HG03039 (cell line): ENCODE results near the gene POFUT2.

Experiments
- ATAC-seq: cut with Tn5 transposase; IDR thresholded peaks from one replicate; pipeline ENCODE4 v1.9.1; 2021; ENCODE audit warnings: mild to moderate bottlenecking, moderate library complexity; ENCODE audit not compliant: unreplicated experiment

Gene POFUT2

DNA sequence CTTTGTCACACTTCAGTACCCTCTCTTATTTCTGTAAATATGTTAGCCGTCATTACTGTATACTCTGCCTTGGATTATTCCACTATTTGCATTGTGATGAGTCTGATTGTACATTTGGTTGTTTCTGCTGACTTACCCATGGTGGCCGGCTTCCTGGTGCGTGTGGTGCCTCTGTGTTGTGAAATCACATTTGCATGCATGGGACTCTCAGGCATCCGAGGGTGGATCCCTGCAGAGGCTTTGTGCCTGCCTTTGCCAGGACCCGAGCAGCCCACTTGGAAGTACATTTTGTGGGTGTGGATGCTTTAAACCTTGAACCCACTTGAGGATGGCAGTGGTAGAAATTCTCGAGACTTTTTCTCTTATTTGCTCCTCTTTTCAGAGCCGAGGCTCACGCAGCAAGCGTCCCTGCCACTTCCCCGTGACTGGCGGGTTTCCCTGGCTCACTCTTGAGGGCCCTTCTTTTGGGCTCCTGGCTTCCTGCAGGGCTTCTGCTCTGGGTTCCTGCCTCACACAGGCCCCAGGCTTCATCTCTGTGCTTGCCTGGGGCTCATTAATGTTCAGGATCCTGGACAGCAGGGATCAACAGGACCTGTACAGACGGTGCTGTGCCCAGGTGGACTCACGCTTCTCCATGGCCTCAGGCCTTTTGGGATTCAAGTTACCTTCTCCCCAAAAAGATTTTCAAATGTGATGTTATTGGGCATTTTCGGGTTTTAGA is 36.6 kb downstream of the POFUT2 start:
- ATAC-seq, result no peak

DNA sequence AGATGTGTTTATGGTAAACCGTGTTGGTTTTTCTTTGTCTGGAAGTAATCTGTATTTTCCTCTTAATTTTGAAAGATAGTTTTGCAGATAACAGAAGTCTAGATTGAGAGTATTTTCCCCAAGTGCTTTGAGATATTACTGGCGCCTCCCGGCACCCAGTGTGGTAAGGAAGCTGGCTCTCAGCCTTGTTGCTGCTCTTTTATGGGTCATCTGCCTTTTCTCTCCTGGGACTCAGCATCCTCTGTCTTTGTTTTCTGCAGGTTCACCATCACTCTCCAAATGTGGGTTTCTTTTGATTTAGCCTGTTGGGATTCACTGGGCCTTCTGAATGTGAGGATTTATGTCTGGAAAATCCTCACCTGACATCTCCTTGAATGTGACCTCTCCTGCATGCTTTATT is 37.4 kb downstream of the POFUT2 start:
- ATAC-seq, result no peak

DNA sequence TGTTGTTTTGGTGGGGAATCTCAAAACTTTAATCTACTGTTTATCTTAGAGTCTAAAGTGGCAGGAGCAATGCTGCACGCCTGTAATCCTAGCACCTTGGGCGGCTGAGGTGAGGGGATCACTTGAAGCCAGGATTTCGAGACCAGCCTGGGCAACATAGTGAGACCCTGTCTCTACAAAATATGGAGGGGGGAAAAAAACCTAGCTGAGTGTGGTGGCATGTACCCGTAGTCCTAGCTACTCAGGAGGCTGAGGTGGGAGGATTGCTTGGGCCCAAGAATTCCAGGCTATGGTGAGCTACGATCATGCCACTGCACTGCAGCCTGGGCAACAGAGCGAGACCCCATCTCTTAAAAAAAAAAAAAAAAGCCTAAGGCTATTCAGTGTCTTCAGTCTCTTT is 38.1 kb downstream of the POFUT2 start:
- ATAC-seq, result no peak

DNA sequence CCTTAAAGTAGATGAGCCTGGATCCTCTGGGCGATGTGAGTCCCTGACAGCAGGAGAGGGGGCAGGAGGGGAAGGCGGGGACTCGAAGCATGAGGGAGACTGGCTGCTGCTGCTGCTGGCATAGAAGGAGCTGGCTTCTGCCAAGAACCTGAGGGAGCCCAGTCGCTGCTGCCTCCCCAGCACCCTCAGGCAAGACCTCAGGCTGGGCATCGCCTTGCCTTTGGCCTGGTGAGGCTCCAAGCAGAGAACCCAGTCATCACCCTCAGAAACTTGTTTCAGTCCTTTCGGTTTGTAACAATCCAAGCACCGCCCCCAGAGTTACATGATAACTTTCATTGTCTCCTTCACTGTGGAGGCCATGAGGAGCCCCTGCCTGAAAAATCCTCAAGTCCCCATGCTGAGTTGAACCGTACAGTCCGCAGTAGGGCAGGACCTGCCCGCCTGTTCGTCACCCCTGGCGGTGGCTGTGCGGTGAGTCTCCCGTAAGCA is 38.8 kb downstream of the POFUT2 start:
- ATAC-seq, result no peak

DNA sequence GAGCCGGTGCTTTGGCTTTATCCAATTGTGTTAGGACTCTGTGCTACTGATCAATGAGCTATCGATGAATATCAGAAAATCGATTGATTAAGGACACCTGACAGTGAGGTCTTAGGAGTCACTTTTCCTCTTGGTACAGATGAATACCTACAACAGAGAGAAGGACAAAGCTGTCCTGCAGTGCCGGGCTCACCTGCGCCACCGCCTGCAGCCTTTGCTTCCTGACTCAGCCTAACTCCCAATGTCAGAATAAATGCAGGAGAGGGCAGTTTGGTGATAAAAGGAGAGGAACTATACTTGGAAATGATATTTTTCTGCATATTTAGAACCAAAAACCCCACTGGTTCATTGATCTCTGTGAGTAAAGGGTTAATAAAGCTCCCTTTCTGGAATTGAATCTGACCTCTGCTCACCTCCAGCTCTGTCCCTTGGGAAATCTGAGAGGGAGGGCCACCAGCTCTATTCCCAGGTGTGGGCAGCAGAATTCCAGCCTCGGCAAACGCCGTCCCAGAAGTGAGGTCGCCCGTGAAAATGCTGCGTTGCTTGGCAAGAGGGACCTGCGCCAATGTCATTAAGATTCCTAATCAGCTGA is 39.3 kb downstream of the POFUT2 start:
- ATAC-seq, result no peak

DNA sequence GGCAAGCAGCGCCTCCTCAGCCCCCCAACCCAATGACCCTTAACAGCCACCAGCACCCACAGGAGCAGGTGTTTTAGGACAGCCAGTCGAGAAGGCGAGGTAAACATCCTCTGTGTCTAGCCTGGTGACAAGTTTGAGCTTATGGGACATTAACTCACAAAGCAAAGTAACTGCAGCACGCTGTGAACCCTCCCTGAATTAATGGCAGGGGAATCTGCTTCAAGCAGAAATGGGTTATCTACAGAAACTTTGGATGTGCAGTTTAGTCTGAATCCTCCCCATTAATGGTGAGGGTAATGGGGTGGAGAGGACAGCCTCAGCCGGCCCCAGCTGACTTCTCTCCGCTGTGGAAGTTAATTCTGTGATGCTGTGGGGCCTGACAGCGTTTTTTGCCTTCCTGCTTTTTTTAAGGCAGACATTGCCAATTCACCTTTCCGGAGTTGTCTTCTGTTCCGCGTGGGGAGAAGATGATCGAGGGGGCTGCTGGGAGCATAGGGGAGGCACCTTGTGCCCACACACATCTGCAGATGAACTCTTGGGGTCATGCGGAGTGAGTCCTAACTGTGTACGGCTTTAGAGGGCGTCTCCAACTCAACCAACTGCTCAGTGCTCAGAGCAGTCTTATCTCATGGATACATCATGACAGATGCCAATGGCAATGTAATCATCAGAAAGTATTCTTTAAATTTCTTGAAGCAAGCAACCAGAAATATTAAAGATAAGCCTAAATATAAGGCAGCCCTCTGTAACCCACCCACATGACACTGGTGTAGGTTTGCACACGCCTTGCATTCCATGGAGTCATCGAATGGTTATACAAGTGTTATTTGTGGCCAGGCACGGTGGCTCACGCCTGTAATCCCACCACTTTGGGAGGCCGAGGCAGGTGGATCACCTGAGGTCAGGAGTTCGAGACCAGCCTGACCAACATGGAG is 41.0 kb downstream of the POFUT2 start:
- no peak for ATAC-seq

DNA sequence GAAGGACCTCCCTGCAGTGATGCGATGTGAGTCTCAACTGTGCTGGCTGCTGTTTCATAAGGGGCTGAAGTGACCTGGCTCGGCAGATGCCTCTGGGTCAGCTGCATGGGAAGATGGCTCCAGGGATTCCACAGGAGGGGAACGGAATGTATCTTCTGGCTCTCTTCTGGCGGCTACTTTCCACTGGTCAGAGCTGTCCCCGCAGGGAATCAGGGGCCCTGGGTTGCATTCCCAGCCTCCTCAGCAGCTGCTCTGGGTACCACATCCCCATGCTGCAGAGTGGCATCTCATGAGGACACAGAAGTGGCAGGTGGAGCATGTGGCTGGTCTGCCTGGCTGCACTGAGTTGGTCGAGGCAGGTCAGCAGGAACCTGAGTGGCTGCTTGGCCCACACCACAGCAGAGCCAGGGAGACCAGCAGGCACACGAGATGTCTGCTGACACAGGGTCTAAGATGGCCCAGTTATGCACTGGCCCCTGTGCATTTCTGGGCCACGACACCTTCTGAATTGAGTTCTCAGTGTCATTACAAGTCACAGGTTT is 42.8 kb downstream of the POFUT2 start:
- ATAC-seq, result no peak

DNA sequence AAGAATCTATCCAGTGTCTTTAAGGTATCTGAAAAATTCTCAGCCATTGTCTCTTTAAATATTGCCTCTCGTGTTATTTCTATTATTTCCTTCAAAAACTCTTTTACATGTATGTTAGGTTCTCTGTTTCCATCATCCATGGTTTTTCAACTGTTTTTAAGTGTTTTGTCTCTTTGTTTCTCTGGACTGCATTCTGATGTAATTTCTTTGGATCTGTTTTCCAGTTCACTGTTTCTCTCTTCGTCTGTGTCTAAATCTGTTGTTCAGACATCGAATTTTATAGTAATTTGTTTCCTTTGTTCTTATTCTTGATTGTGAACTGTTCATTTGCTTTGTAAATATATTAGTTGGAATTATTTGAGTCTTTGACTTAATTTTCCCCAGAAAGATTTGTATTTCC is 44.1 kb downstream of the POFUT2 start:
- ATAC-seq, result no peak

DNA sequence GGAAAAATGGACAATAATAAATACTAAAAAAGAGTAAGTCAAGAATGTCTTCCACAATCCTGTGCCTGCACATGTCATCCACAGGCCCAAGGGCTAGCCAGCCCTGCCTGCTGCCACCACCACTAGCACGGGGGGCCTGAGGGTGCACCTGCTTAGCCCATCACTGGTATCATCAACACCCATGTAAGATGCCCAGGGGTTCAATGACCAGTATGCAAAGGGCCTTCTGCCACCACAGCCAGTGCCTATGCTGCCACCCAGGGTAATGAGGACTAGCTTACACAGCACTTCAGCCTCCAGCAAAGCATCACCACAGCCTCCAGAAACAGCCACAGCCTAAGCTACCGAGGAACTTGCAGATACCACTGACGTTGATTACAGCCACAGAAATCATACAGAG is 46.3 kb downstream of the POFUT2 start:
- ATAC-seq, result no peak

DNA sequence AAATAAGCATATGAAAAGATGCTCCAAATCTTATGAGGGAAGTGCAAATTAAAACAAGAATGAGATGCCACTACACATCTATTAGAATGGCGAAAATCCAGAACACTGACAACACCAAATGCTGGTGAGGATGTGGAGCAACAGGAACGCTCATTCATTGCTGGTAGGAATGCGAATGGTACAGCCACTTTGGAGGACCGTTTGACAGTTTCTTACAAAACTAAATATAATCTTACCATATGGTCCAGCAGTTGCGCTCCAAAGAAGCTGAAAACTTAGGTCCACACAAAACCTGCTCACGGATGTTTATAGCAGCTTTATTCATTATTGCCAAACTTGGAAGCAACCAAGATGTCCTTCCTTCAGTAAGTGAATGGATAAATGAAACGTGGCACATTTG is 50.3 kb downstream of the POFUT2 start:
- no peak for ATAC-seq

DNA sequence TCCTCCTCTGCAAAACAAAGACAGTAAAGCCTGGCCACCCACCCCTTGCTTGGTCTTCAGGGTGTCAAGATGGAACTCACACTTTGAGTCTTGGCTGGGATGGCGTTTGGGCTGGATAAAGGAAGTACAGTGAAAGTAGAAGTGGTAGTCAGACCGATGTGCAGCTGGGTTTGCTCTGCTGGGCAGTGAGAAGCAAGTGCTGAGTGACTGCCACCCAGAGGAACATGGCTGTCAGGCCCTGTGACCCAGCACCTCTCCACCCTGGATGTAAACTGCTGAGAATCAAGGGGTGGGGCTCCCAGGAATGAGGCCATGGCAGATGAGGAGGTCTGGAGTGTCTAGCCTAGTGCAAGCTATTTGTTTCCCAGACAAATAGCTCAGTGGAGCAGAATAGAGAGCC is 51.2 kb downstream of the POFUT2 start:
- ATAC-seq, result no peak

DNA sequence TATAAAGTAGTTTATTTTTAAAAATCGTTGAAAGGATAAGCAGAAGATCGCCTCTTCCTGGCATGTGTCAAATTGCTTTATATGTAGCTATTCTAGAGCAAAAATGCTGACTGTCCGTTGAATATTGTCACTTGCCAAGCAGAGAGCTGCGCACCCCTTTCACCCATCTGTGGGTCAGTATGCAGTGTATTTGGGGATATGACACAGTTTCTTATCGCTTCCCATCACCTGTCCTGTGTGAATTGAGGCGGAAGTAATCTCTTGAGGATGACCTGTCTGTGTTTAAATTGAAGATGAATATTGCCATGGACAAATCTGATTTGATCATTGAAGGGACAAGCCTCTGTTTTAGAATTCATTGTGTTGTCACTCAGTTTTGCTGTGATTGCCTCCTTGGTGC is 52.2 kb downstream of the POFUT2 start:
- no peak for ATAC-seq

DNA sequence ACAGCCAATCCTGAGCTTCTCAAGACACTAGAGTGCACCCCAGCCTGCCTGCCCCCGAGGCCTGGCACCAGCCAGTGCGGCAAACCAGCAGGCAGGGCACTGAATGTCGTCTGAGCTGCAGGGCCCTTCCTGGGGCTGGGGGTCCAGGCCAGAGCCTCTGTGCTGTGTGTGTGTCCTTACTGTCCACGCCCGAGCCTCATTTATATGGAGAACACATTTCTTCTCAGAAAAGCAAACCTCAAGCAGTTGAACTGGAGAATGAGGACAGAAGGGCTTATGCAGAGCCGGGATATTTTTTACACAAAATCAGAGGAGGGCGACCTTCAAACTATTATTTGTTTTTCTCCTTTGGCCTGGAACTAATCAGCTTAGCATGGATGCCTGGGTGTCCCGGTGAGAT is 52.7 kb downstream of the POFUT2 start:
- ATAC-seq, result no peak

DNA sequence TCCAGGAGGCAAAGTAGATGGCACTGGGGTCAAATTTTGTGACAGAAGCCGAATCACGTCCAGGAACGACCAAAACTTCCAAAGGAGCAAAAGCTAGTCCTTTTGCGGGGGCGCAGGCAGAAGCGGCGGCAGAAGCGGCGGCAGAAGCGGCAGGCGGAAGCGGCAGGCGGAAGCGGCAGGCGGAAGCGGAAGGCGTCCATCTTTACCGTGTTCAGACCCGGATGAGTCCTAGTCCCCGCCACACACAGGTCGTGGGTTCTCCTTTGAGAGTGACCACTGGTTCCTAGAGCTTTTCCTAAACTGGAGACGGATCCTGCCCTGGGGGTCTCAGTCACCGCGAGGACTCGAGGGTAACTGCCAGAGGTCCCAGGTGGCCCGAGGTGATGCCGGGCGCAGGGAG is 53.6 kb downstream of the POFUT2 start:
- ATAC-seq, result no peak

DNA sequence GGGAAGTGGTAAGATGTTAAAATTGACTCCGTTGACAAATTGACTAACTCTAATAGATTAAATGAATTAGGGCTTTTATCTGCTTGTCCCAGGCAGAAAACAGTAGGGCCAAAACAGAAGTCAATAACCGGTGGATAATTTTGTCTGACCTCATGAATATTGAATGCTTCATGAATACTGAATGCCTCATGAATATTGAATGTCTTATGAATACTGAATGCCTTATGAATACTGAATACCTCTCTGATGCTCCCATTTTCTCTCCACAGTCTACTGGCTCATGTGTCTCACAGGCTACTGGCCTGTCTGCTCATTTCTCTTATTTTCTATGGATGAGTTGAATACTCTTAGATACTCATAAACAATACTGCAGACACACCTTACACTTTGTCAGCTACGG is 56.0 kb downstream of the POFUT2 start:
- no peak for ATAC-seq

DNA sequence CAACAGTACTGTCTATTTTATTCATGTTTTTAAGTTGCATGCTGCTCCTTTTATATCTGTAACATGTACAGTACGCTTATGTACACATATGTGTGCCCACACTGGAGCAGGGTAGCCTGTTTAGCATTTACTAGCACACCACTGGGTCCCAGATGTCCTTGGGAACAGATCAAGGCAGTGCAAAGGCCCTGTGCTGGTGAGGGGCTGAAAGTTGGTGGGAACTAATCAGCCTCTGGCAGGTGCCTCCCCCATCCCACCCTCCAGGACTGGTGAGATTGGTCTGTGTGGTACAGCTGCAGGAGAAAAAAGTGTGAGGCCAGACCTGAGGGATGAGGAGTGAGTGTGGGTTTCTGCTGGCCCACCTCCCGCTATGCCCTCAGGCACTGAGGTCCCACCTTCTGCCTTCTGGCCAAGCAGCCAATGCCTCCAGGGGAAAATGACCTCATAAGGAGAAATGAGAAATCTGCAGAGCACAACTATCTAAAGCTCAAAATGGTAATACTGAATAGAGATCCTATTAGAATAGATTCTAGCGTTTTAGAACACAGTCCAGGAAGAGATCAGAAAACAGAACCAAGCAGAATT is 58.9 kb downstream of the POFUT2 start:
- no peak for ATAC-seq

DNA sequence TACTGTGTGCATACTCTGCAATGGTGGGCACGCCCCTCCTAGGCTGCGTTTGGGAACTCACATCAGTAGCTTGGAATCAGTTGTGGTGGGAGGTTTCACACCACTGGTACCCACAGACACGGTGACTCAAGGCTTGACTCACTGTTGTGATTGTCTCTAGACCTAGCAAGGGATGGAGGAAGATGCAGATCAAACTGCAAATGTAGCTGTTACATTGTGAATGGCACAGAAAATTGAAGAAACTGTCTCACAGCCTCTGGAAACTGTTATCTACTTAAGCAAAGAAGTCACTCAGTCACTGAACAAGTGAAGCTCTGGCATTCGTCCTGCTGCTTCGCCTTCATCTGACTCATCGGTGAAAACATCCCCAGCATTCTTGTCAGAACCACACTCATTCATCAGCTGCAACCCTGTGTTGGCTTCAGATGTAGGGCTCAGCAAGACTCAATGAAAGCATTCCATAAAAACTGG is 59.5 kb downstream of the POFUT2 start:
- no peak for ATAC-seq

DNA sequence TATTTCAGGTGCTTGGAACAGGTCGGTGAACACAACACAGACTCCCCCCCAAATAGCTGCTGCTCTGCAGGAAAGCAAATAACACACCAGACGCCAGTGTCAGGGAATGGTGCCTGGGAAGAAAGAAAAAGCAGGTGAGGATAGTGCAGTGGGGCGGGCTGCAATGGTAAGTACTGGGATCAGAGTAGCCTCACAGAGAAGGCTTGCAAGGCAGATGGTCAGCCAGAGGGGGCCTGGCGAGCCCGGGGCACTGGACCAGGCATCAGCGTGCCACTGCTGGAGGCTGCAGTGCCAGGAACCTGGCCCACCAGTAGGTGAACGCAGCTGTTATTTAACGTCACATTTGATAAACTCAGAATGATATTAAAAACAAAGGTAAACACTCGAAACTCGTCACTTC is 60.0 kb downstream of the POFUT2 start:
- ATAC-seq, result no peak

DNA sequence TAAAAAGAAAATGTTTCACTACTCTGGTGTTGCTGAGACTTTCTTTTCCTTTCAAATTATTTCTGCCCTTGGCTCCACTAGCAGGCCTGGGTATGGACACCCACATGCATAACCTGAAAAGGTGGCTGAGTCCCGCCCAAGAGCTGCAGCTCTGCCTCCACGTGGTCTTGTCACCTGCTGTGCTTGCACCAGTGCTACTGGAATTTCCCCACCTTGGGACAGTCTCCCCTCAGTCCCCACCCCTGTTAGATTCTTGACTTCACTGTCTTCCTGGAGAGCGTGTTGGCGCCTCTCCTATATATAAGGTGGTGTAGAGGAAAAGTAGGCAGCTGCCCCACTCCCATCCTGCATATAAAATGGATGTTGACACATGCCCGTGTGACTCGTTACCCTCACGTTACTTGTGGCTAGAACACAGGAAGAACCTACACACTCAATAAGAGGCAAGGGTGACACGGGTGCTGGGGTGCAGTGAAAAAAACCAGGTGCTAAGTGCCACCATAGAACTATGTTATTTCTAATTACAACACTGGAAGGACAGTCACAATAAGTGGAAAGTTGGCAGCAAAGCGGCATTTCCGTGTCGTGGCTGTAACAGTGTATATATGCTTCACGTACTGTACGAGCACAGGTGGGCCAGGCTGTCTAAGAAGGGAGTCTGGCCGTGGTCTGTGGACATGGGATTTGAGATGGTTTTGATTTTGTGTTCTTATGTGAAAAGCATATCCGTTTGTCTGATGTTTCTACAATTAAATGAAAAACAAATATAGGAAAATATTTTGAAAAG is 61.0 kb downstream of the POFUT2 start:
- ATAC-seq, result no peak

DNA sequence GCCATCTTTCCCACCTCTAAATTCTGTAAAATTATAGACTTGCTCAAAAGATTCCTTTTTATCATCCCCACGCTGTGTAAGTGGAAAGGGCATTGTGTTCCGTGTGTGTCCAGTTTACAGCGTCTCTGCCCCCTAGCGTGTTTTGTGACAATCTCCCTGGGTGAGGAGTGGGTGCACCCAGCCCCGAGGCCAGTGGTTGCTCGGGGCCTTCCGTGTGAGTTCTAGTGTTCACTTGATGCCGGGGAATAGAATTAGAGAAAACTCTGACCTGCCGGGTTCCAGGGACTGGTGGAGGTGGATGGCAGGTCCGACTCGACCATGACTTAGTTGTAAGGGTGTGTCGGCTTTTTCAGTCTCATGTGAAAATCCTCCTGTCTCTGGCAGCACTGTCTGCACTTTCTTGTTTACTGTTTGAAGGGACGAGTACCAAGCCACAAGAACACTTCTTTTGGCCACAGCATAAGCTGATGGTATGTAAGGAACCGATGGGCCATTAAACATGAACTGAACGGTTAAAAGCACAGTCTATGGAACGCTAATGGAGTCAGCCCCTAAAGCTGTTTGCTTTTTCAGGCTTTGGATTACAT is 61.9 kb downstream of the POFUT2 start:
- ATAC-seq, result no peak
